Stimulated activated CD8-positive, alpha-beta memory T cell treated with anti-CD3 and anti-CD28 coated beads, Interleukin-4, amount 100 ng/mL, for 1 hour (primary cell): ENCODE data around the gene UNKL.
A peak's percentile ranks its signal among the peaks of the same experiment; 100 is the strongest.
"Not testable (repeated sequence)": the region's sequence is repeated elsewhere in the genome, so short reads cannot be mapped to it uniquely, and the experiment has no call there.

Experiments used
- DNase-seq, 2 donors: peaks; one replicate each; pipeline ENCODE4 v3.0.0-alpha.2; 2020; ENCODE audit warnings: low read depth in 2 of 2, low spot score in 1 of 2

Gene UNKL

DNA sequence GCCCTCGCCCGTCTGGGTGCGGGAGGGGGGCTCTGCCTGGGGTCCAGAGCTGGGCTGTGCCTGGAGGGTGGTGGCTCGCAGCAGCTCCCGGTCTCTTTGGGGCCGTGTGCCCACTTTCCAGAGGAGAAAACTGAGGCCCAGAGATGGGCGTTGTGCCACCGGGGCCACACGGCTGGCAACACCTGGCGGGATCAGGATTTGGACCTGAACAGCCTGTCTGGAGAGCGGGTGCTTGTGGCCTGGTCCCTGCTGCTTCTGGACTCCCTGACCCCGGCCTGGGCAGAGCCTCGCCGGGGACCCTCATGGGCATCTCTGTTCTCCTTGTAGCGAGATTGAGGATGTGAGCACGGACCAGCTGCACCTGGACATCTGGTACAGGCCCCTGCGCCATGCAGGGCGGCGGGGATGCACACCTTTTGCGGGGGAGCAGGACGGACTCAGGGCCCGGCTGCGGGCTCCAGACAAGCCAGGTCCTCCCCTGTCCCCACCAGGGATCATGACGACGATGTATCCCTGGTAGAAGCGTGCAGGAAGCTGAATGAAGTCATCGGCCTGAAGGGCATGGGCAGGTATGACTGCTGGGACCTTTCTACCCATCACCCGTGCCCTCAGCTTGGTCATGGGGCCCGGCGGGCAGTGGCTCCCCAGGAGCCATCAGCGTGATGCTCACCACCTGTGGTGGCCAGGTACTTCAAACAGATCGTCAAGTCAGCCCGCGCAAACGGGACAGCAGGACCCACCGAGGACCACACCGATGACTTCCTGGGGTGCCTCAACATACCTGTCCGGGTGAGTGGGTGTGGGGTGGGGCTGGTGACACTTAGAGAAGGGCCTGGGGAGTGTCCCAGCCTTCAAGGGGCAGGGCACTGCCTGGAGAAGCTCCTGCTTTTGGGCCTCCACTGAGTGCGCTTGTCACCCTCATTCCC lies 72.7 kb downstream of the UNKL start:
- no peak for DNase-seq

GRCh38 chr16:1340730-1341494 lies 73.6 kb downstream of the UNKL start:
- DNase-seq, result no peak

- no peak for DNase-seq
Observed at GRCh38 chr16:1338855-1339675, 75.4 kb downstream of the UNKL start.

- no peak for DNase-seq
Observed at GRCh38 chr16:1338119-1338730, 76.3 kb downstream of the UNKL start.

DNA sequence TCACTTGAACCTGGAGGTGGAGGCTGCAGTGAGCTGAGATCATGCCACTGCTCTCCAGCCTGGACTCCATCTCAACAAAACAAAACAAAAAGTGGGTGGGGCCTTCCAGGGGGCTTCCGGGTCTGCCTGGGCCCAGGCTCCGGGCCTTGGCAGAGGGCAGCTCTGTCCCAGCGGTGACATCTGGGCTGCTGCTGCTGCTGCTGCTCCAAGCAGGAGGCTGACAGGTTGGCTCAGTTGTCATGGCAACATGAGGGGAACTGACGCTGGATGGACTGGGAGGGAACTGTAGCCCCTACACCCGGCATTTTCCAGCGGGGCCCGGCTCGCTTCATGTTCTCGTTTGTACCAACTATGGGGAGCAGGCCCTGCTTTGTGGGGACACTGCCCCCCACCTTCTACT lies 77.0 kb downstream of the UNKL start:
- no peak for DNase-seq

GRCh38 chr16:1336619-1337018 lies 77.9 kb downstream of the UNKL start:
- no peak for DNase-seq

GRCh38 chr16:1335996-1336395 lies 78.5 kb downstream of the UNKL start:
- no peak for DNase-seq

DNA sequence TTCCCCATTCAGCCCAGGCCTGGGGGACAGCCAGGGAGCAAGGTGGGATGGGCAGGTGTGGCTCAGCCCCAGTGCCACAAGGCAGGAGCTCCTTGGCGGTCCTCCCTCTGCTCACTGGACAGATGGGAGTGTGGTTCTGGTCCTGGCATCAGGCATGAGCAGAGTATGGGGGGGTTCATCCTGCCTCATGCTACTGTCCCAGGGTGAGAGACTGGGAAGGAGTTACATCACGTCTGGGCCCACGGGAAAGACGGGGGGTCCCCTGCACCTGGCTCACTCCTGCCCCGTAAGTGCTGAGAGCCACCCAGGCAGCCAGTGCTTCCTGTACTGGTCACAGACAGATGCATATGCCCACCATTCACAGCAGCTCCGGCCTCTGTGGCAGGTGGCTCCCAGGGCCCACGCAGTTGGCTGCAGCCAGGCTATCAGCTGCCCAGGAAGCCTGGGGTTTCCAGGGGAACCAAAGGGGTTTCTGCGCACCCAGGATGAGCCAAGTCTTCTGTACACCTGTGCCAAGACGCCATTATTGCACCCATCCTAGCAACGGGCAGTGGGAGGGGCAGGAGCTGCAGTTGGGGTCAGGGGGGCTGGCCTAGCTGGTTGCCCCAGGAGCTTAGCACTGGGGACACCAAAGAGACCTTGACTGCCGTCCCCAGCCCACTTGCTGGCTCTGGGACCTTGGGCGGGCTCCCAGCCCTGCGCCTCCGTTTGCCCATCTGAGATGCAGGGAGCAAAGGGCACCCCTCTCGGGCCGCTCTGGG lies 79.1 kb downstream of the UNKL start:
- DNase-seq, result no peak

DNA sequence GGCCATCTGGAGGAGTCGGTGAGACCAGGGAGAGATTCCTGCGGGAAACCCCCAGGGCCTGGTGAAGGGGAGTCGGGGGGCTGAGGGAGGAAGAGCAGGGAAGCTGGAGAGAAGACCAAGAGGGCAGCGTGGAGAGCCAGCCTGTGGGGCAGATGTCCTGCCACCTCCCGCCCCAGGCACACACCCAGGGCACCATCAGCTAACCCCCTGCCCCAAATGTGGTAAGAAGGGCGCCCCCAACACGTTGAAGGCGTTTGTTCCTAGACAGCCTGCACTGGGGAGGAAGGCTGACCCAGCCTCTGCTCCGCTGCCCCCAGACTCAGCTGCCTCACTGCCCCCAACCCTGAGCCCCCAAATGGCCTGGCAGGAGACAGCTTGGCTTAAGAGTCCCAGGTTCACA lies 79.8 kb downstream of the UNKL start:
- no peak for DNase-seq

DNA sequence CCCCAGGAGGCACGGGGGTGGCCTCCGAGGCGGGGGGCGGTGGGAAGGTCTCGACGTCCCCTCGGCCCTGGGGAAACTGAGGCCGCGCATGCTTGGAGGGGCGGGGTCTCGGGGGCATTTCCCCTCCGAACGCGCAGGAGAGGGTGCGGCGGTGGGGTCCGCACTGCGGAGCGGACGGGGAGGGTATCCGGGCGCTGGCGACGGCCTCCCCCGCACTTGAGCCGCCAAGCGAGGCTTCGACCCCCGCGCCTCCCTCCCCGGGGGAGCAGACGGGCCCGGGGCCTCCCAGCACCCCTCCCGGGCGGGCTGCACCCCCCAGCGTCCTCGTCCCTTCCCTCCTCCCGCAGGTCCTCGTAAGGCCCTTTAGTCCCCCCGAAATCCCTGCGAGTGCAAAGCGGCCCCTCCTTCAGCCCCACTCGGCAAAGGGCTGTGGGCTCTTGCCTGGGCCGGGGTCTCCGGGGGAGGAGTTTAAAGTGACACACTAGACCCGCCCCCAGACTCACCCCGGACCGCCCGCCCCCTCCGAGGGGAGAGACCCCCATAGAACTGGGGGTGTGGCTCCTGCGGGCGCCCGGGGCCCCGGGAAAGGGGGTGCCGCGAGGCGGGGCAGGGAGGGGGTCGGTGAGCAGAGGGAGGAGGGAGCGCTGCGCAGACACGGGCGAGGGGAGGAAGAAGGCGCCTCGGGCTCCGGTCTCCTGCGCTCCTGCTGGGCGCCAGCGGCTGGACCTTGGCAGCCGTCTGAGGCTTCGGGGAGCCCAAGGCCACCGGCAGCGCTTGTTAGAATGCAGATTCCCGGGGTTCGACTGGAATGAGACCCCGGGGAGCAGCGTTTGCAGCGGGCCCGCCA lies 80.4 kb downstream of the UNKL start:
- no peak for DNase-seq

DNA sequence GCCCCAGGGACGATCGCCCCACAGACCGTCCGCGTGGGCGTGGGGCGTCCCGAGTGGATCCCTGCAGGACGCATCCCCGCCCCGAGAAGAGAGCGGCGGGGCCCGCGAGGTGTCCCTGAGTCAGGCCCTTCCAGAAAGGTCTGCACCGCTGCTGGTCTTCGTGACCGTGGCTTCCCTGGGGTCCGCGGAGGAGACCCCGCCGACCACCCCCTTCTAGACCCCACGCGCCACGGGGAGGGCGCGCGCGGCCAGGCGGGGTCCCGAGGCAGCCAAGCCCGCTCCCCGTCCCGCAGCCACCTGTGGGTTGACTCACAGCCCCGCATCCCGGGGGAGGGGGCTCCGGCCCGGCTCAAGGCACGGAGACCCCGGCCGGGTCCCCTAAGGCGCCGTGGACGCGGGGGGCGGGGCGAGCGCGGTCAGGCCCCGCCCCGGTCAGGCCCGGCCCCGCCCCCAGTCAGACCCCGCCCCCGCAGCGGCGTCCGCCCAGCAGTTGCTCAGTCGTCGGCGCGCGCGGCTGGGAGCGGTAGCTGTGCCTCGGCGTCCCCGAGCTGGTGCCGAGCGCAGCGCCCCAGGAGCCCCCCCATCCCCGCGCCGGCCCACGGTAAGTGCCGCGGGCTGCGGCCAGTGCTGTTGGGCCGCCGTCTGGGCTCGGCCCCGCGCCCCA lies 81.2 kb downstream of the UNKL start, which contains the start of gene BAIAP3:
Gene BAIAP3, plus strand, starts transcription at position 497 of the 664 bp plus-strand sequence. CDS start 4,905 bp downstream, outside the sequence.
- DNase-seq, result no peak

- DNase-seq, result no peak
Observed at GRCh38 chr16:1332618-1333148, 81.8 kb downstream of the UNKL start.

DNA sequence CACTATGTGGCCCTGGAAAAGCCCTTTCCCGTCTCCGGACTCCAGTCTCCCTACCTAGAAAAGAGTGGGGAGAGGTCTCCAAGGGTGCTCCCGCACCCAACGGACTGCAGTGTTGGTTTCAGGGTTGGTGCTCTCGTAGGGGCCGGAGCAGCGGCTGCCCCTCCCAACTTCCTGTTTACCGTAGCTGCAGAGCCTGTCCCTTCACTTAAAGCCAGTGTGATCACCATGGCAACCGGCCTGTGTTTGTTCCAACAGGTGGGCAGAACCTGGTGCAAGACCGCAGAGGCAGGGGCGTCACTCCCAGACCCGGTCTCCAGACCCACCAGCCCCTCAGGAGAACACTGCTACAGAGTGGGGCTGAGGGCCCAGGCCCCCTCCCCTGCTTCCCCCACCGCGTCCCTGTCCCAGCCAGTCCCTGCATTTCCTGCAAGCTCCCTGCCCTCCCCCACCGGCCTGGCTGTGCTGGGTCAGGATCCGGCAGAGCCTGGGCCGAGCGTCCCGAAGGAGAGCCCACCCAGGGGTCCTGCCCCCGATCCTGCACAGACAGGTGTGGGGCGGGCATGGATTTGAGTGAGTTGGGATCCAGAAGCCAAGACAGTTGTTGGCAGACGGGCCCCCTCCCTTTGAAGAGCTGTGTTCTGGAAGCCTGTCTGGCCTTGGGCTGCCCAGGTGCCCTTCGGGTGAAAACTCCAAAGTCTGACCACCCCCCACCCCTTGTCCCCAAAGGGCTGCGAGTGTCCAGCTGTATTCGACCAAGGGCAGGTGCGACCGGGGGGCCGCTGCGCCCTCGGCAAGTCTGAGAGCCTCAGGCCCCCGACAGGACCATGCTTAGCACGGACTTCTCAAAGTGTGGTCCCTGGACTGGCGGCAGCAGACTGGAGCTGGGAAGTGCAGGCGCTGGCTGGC lies 82.5 kb downstream of the UNKL start:
- peak in 1 of 2 donors; percentile 34 for DNase-seq

DNA sequence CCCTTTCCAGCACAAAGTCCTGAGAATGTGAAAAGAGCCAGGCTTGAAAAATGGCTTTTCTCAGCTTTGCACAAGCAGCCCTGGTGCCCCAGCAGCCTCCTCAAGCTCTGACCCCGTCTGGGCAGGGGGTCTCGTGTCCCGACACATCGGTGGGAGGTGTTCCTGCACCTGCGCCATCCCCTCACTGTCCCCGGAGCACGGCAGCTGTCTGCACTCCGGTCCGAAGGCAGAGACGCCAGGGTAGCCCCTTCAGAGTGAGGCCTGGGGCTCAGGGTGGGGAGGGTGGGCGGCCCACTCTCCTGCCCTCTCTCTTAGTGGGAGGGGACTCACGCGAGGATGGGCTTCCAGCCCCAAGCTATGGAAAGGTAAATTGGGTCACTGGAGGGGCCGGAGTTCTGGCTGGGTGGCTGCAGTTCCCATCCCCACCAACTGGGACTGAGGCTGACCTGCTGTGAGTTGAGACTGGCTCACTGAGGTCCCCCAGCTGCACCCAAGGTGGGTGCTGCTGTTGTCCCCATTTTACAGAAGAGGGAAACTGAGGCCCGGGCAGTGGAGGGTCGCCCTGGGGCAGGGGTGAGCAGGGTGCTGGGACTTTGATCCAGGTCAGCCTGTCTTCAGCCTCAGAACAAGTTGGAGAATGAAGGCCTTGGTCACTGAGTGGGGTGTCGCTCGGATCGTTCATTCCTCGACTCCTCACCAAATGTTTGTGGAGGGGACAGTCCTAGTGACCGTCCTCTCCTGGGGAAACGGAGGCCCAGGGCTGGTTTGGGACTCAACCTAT lies 83.4 kb downstream of the UNKL start:
- DNase-seq, result no peak

GRCh38 chr16:1330260-1330914 lies 84.1 kb downstream of the UNKL start:
- no peak for DNase-seq

DNA sequence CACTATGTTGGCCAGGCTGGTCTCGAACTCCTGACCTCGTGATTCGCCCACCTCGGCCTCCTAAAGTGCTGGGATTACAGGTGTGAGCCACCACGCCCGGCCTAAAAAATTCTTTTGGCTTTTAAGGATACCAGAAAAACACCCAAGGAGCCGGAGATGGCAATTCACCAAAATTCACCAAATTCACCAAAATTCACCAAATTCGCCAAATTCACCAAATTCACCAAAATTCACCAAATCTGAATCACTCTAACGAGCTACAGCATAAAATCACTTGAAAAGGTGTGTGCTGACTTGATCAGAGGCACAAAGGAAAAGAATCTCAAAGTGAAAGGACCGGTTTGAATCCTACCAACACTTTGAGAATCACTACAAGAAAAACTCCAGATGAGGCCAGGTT lies 85.5 kb downstream of the UNKL start:
- DNase-seq, result not testable (repeated sequence)
